ENCODE measurements around the gene OTUD5.

DNA sequence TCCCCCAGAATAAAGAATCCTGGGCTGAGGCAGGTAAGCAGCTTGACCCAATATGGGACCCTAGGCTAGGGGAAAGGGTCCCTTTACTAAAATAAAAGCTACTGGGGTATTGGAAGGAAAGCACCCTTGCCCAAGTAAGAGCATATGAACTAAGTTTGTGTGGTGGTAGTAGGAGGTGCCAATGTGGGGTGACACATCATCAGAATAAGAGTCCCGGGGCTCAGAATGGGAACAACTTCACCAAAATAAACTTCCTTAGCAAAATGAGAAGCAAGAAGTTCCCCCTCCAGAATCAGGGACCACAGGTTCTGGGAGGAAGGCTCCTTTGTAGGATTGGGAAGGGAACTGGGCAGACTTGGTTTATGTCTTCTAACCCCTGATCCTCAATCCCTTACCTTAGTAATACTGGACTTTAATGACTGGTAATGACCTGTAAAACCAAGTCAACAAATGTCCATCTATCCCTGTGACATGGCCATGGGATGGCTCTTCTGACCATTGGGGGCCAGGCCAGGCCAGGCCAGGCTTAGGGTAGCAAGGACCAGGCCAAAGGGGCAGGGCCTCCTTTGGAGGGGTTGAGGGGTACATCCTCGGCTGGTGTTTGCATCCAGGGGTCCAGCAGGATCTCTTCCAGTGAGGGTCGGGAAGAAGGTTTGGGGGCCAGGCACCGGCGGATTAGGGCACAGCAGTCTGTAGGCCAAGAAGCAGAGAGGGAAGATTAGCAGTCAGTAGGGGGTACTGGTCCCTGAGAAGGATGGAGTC lies 43.6 kb downstream of the OTUD5 start:
- TF ChIP-seq, protein P1, sequence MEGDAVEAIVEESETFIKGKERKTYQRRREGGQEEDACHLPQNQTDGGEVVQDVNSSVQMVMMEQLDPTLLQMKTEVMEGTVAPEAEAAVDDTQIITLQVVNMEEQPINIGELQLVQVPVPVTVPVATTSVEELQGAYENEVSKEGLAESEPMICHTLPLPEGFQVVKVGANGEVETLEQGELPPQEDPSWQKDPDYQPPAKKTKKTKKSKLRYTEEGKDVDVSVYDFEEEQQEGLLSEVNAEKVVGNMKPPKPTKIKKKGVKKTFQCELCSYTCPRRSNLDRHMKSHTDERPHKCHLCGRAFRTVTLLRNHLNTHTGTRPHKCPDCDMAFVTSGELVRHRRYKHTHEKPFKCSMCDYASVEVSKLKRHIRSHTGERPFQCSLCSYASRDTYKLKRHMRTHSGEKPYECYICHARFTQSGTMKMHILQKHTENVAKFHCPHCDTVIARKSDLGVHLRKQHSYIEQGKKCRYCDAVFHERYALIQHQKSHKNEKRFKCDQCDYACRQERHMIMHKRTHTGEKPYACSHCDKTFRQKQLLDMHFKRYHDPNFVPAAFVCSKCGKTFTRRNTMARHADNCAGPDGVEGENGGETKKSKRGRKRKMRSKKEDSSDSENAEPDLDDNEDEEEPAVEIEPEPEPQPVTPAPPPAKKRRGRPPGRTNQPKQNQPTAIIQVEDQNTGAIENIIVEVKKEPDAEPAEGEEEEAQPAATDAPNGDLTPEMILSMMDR (IDR thresholded peaks at IDR 0.05), result no peak
- TF ChIP-seq POLR2A (IDR thresholded peaks at IDR 0.05), result no peak

Measured in testis (tissue), 2 donors.